ENCODE measurements around the gene C9orf85. TPM values are rescaled to one million over a fixed set of nuclear protein-coding genes. Genes with fewer than 3 reads are reported as not detected.
"Not testable (repeated sequence)": the region's sequence is repeated elsewhere in the genome, so short reads cannot be mapped to it uniquely, and the experiment has no call there.

Gene C9orf85
- total RNA-seq, 2 donors from 2014 or later = 9.2 to 9.9 TPM

GRCh38 chr9:71984403-71984802 is 73.0 kb downstream of the C9orf85 start:
- intact Hi-C loops (cut with DNase I) = no loop called here

GRCh38 chr9:71984831-71985281 is 73.4 kb downstream of the C9orf85 start:
- intact Hi-C loops (cut with DNase I) = no loop called here
- DNase-seq (ENCODE audit: low spot score) = no peak

More at GRCh38 chr9:71984403-71984802, 73.0 kb downstream of the C9orf85 start:
- no peak for DNase-seq (ENCODE audit: low spot score)

- DNase-seq (ENCODE audit: low spot score) = no peak
- intact Hi-C loops (cut with DNase I) = no loop called here
These were observed 74.0 kb downstream of the C9orf85 start for GRCh38 chr9:71985297-71985911.

GRCh38 chr9:71986900-71987299 is 75.5 kb downstream of the C9orf85 start:
- intact Hi-C loops (cut with DNase I) = no loop called here
- DNase-seq (ENCODE audit: low spot score) = no peak

- intact Hi-C loops (cut with DNase I) = no loop called here
- no peak for DNase-seq (ENCODE audit: low spot score)
These were observed 76.3 kb downstream of the C9orf85 start for GRCh38 chr9:71987471-71988371.

- intact Hi-C loops (cut with DNase I) = no loop called here
These were observed 79.0 kb downstream of the C9orf85 start for GRCh38 chr9:71990466-71990865.

GRCh38 chr9:72005451-72005850 is 94.0 kb downstream of the C9orf85 start:
- intact Hi-C loops (cut with DNase I) = no loop called here
- DNase-seq (ENCODE audit: low spot score) = no peak

More at GRCh38 chr9:71990466-71990865, 79.0 kb downstream of the C9orf85 start:
- DNase-seq (ENCODE audit: low spot score) = no peak

- intact Hi-C loops (cut with DNase I) = no loop called here
- no peak for DNase-seq (ENCODE audit: low spot score)
These were observed 95.1 kb downstream of the C9orf85 start for GRCh38 chr9:72006501-72006900.

GRCh38 chr9:72007726-72008125 is 96.3 kb downstream of the C9orf85 start:
- intact Hi-C loops (cut with DNase I); DNase-seq (ENCODE audit: low spot score): not testable (repeated sequence)

GRCh38 chr9:72012646-72013045 is 101.2 kb downstream of the C9orf85 start:
- intact Hi-C loops (cut with DNase I) = no loop called here

GRCh38 chr9:72013292-72013760 is 101.9 kb downstream of the C9orf85 start:
- no peak for DNase-seq (ENCODE audit: low spot score)
- intact Hi-C loops (cut with DNase I) = no loop called here

More at GRCh38 chr9:72012646-72013045, 101.2 kb downstream of the C9orf85 start:
- DNase-seq (ENCODE audit: low spot score) = no peak

- intact Hi-C loops (cut with DNase I) = no loop called here
These were observed 111.4 kb downstream of the C9orf85 start for GRCh38 chr9:72022841-72023240.

More at GRCh38 chr9:72022841-72023240, 111.4 kb downstream of the C9orf85 start:
- DNase-seq (ENCODE audit: low spot score) = no peak

Other genes starting within 250 kb of the C9orf85 start
- gene CEMIP2, start 143.1 kb upstream of the C9orf85 start, total RNA-seq = 10 to 100 TPM; 39.1 to 43.3 TPM
- 10 to 100 TPM; 11.4 to 22.8 TPM for gene ABHD17B, start 446 bp upstream of the C9orf85 start, total RNA-seq
- not detected for gene C9orf57, start 149.0 kb downstream of the C9orf85 start, total RNA-seq
- gene GDA, start 237.8 kb downstream of the C9orf85 start, total RNA-seq = not detected

Measured in posterior vena cava (tissue), 2 donors.